Breast epithelium (tissue), 4 donors: Measurements from ENCODE around the gene RARA. TPM values are rescaled to one million over a fixed set of nuclear protein-coding genes. Genes with fewer than 3 reads are reported as not detected.
A peak's percentile ranks its signal among the peaks of the same experiment; 100 is the strongest.

Experiments
- DNase-seq, 2 donors: peaks; one replicate each; pipeline ENCODE4 v3.0.0-alpha.2; 2019; ENCODE audit warnings: low spot score in 2 of 2
- H3K27ac ChIP-seq, 2 donors: fragments of 200-600 bp; sonication (generic) in 1 of 2; one replicate each; pipeline ENCODE4 v1.5.1; 2016 to 2019; ENCODE audit warnings: mild to moderate bottlenecking in 1 of 2
- H3K27me3 ChIP-seq, 2 donors: fragments of 200-600 bp; sonication (generic) in 1 of 2; one replicate each; pipeline versions ENCODE4 v1.5.1 to v1.6.0; 2017 to 2019; ENCODE audit warnings: control low read depth in 1 of 2, mild to moderate bottlenecking in 1 of 2
- H3K36me3 ChIP-seq: fragments of 200-600 bp; one replicate; pipeline ENCODE4 v1.5.1; 2019
- H3K4me1 ChIP-seq, 2 donors: fragments of 200-600 bp; sonication (generic); one replicate each; pipeline ENCODE4 v1.5.1; 2016 to 2019; ENCODE audit warnings: control low read depth in 1 of 2
- H3K4me3 ChIP-seq, 3 donors: fragments of 200-600 bp; sonication (generic); 1 replicate in 2 of 3; 2 replicates in 1 of 3; pipeline ENCODE4 v1.5.1; 2016 to 2019; ENCODE audit warnings: mild to moderate bottlenecking in 3 of 3, moderate library complexity in 2 of 3
- H3K9me3 ChIP-seq, 2 donors: fragments of 200-600 bp; sonication (generic) in 1 of 2; one replicate each; pipeline ENCODE4 v1.5.1; 2016 to 2019; ENCODE audit warnings: control low read depth in 1 of 2
- POLR2A ChIP-seq: fragments of 450-650 bp; IDR thresholded peaks from one replicate; pipeline ENCODE4 v1.6.1; 2016; ENCODE audit warnings: antibody characterized with exemption, mild to moderate bottlenecking, moderate library complexity
- POLR2AphosphoS5 ChIP-seq, 3 donors: sonication (generic); formaldehyde crosslinking; IDR thresholded peaks; one replicate each; pipeline ENCODE4 v1.6.1; 2017; ENCODE audit warnings: antibody characterized with exemption in 3 of 3
- intact Hi-C: fragments of 100-400 bp; cut with DNase I; formaldehyde crosslinking; loops from one replicate; pipeline ENCODE4 v1.15.1; 2023; ENCODE audit warnings: low total_unique reads
- total RNA-seq, 3 donors: library from RNA; depleted of rRNA; stranded (reverse); fragments of >200 nt; gene quantifications; one replicate each; pipeline ENCODE4 v1.1.0, GENCODE V29; 2016
- TF ChIP-seq, protein P1 (sequence below), 3 donors: fragments of 450-650 bp; IDR thresholded peaks; one replicate each; pipeline ENCODE4 v1.5.1; 2016 to 2017; ENCODE audit warnings: antibody characterized with exemption in 3 of 3, mild to moderate bottlenecking in 3 of 3, moderate library complexity in 3 of 3

Gene RARA
- total RNA-seq, 3 donors from 2014 or later, result 14.2 to 31.2 (median 25.2) TPM

DNA sequence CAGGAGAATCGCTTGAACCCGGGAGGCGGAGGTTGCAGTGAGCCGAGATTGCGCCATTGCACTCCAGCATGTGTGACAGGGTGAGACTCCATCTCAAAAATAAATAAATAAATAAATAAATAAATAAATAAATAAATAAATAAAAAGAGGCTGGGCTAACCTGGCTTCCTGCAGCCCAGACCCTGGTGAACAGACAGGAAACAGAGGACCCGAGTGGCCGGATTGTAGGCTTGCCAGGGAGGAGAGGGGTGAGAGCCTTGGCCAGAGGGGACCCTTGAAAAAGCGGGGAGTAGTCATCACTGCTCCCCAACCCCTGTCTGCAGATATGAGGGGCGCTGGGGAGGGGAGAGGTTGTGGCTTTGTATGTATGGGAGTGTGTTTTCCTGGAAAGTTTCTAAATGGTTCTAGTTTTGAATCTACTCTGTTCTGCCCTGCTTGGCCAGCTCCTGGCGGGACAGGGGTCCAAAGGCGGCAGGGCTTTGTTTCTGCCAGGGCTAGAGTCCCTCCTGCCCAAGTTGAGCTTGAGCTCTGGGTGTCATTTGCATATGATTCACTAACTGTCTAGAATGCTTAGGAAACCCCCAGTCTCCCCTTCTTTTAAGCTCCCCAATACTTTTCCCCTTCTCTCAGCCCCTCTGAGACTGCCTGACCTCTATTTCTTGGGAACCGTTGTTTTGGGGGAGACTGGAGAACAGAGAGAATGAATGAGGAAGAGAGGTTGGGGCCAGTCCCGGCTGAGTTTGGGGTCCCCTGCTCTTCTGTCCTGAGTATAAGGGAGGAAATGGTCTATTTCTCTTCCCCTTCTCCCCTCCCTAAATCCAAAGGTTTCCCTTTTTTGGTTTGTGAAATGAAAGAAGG lies 16.4 kb downstream of the RARA start:
- Histone ChIP-seq H3K27me3 (no peaks in the 10 kb centered on the region), H3K36me3 (no peaks in the 10 kb centered on the region), H3K4me1 (peaks cover 63 to 83% of the 10 kb centered on the region in 2 donors), H3K27ac (peak overlapping the region; percentile 94 to 97), H3K9me3 (no peaks in the 10 kb centered on the region), H3K4me3 (peak overlapping the region in 1 of 3 donors; percentile 37)
- intact Hi-C loops, result no loop called here
- TF ChIP-seq, protein P1, sequence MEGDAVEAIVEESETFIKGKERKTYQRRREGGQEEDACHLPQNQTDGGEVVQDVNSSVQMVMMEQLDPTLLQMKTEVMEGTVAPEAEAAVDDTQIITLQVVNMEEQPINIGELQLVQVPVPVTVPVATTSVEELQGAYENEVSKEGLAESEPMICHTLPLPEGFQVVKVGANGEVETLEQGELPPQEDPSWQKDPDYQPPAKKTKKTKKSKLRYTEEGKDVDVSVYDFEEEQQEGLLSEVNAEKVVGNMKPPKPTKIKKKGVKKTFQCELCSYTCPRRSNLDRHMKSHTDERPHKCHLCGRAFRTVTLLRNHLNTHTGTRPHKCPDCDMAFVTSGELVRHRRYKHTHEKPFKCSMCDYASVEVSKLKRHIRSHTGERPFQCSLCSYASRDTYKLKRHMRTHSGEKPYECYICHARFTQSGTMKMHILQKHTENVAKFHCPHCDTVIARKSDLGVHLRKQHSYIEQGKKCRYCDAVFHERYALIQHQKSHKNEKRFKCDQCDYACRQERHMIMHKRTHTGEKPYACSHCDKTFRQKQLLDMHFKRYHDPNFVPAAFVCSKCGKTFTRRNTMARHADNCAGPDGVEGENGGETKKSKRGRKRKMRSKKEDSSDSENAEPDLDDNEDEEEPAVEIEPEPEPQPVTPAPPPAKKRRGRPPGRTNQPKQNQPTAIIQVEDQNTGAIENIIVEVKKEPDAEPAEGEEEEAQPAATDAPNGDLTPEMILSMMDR (IDR thresholded peaks at IDR 0.05), result no peak
- no peak for TF ChIP-seq POLR2A
- TF ChIP-seq POLR2AphosphoS5 (IDR thresholded peaks at IDR 0.05), result no peak
- no peak for DNase-seq

- TF ChIP-seq POLR2AphosphoS5 (IDR thresholded peaks at IDR 0.05) (no peak), POLR2A (no peak)
- TF ChIP-seq, protein P1 (IDR thresholded peaks at IDR 0.05), result no peak
- H3K36me3 ChIP-seq, result no peaks in the 10 kb centered on the region
- peaks cover 63 to 85% of the 10 kb centered on the region in 2 donors for H3K4me1 ChIP-seq
- DNase-seq, result peak in 1 of 2 donors; percentile 47
- H3K9me3 ChIP-seq, result no peaks in the 10 kb centered on the region
- H3K27ac ChIP-seq, result peak overlapping the region; percentile 79 to 94
- H3K4me3 ChIP-seq, result peak overlapping the region in 1 of 3 donors; percentile 37
- intact Hi-C loops, result no loop called here
- no peaks in the 10 kb centered on the region for H3K27me3 ChIP-seq
Observed at GRCh38 chr17:40326014-40326831, 17.2 kb downstream of the RARA start.

DNA sequence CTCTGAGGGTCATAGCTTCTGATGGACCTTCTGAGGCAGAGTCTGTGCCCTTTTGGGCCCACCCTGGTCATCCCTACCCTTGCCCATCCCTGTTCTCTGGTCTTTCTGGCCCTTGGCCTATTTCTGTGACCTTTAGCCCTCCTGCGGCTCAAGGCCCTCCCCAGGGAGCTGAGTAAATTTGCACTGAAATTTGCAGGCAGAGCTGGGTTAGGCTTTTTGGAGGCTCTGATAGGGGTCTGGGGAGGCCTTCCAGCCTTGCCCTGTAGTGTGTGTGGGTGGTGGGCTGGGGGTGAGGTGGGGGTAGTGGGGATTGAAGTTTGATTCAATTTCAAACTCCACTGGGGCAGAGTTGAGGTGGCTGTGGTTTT lies 17.8 kb downstream of the RARA start:
- TF ChIP-seq POLR2A, result no peak
- no peak for TF ChIP-seq POLR2AphosphoS5 (IDR thresholded peaks at IDR 0.05)
- TF ChIP-seq, protein P1 (IDR thresholded peaks at IDR 0.05), result no peak
- H3K9me3 ChIP-seq, result no peaks in the 10 kb centered on the region
- intact Hi-C loops, result no loop called here
- no peak for DNase-seq
- no peaks in the 10 kb centered on the region for H3K27me3 ChIP-seq
- peaks cover 62 to 83% of the 10 kb centered on the region in 2 donors for H3K4me1 ChIP-seq
- H3K27ac ChIP-seq, result peak overlapping the region; percentile 79 to 94
- no peaks in the 10 kb centered on the region for H3K36me3 ChIP-seq
- H3K4me3 ChIP-seq, result peak overlapping the region in 1 of 3 donors; percentile 37

DNA sequence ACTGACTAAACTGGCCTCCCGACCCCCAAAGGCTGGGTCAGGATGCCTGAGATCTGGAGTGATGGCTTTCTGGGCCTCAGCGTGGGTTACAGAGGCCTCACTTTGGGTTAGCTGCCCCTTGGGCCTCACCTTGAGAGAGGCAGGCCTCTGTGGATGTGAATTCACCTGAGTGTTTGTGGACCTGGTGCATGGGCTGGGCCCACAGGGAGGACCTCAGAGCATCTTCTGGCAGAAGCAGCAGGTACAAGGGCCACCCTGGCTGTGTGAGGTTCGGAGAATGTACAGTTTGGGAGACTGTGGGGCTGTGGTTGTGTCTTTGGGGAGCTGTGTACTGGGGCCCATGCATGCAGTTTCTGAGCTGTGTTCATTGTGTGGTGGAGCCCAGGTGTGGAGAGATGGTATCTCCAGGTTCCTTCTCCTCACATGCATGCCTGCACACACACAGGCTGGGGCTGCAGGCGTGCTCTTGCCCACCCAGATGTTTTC lies 18.3 kb downstream of the RARA start:
- H3K9me3 ChIP-seq, result no peaks in the 10 kb centered on the region
- intact Hi-C loops, result no loop called here
- H3K36me3 ChIP-seq, result no peaks in the 10 kb centered on the region
- H3K4me1 ChIP-seq, result peaks cover 63 to 83% of the 10 kb centered on the region in 2 donors
- DNase-seq, result no peak
- TF ChIP-seq POLR2A, result no peak
- TF ChIP-seq, protein P1 (IDR thresholded peaks at IDR 0.05), result no peak
- no peak for TF ChIP-seq POLR2AphosphoS5 (IDR thresholded peaks at IDR 0.05)
- peak overlapping the region; percentile 79 to 94 for H3K27ac ChIP-seq
- H3K4me3 ChIP-seq, result no peak overlapping the region
- H3K27me3 ChIP-seq, result no peaks in the 10 kb centered on the region
